HG02759 (cell line): Measurements from ENCODE around the gene IGLL5.
"Not testable (repeated sequence)": the region's sequence is repeated elsewhere in the genome, so short reads cannot be mapped to it uniquely, and the experiment has no call there.

Experiments used
- ATAC-seq: cut with Tn5 transposase; IDR thresholded peaks from one replicate; pipeline ENCODE4 v1.9.1; 2021; ENCODE audit warnings: mild to moderate bottlenecking, moderate library complexity; ENCODE audit not compliant: unreplicated experiment

IGLL5 gene

DNA sequence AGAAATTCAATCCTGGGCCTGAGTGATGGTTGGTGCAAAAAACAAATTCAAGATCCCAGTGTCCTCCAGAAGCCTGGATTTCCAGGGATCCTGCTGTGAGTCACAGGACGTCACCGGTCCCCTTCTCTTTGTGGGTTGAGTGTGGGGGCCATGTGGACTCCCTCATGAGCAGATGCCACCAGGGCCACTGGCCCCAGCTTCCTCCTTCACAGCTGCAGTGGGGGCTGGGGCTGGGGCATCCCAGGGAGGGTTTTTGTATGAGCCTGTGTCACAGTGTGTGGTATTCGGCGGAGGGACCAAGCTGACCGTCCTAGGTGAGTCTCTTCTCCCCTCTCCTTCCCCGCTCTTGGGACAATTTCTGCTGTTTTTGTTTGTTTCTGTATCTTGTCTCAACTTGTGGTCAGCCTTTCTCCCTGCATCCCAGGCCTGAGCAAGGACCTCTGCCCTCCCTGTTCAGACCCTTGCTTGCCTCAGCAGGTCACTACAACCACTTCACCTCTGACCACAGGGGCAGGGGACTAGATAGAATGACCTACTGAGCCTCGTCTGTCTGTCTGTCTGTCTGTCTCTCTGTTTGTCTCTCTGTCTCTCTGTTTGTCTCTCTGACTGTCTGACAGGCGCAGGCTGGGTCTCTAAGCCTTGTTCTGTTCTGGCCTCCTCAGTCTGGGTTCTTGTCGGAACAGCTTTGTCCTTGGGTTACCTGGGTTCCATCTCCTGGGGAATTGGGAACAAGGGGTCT lies 11.9 kb downstream of the IGLL5 start:
- not testable (repeated sequence) for ATAC-seq

DNA sequence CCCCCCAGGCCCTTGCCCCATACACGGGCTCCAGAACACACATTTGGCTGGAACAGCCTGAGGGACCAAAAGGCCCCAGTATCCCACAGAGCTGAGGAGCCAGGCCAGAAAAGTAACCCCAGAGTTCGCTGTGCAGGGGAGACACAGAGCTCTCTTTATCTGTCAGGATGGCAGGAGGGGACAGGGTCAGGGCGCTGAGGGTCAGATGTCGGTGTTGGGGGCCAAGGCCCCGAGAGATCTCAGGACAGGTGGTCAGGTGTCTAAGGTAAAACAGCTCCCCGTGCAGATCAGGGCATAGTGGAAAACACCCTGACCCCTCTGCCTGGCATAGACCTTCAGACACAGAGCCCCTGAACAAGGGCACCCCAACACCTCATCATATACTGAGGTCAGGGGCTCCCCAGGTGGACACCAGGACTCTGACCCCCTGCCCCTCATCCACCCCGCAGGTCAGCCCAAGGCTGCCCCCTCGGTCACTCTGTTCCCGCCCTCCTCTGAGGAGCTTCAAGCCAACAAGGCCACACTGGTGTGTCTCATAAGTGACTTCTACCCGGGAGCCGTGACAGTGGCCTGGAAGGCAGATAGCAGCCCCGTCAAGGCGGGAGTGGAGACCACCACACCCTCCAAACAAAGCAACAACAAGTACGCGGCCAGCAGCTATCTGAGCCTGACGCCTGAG lies 13.1 kb downstream of the IGLL5 start:
- not testable (repeated sequence) for ATAC-seq

DNA sequence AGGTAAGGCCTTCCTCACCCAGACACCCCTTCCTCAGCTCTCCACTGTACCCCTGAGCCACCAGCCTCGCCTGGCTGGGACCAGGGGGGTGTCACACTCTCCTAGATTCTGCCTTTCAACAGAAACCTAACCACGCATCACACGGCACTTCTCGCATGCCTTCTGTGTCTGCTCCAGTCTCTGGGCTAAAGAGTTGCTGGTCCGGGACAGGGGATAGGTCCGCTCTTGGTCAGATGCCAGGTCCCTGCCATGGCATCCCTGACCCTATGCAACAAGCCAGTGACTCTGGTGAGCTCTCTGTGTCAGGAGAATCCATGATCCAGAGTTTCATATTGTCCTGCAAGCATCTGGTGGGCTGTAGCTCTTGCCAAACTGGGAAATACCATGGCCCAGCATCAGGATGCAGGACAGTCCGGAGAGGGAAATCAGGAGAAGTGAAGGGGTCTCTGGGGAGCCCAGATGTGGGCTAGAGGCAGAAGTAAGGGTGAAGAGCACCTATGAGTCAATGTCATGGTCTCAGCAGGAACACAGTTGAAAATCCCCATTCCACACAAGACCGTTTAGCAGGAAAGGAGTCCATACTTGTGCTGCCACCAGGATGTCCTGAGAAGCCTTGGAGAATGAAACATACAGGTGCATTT lies 14.1 kb downstream of the IGLL5 start:
- ATAC-seq: no peak

DNA sequence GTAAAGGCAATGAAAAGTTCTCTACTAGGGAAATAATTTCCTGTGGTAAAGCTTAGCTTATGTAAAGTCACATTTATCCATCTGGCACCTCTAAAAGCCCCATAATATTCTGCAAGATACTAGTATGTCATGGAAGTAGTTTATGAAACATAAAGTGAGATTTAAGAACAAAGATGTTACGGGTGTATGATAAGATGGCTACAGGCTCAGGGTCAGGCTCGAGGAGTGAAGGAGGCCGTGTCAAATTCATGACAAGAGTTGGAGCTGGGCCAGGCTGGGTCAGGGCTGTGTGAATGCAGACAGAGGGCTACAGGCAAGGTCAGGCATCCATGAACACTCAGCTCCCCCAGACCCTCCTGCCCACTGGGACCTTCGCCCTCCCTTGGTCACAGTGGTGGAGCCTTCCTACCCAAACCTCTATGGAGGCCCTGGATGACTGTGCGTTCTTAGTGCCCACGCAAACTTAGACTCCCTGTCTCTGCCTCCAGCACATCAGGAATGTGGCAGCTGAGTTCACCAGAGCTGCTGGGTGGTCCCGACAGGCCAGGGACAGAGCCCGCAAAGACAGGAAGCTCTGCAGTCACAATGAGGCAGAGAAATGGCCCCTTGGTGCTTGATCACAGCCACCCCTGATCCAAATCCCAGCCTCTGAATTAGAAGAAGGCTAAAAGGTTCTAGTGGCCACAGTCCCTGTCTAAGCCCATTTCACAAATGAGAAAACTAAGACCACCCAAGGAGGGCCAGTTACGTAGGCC lies 14.8 kb downstream of the IGLL5 start:
- no peak for ATAC-seq

DNA sequence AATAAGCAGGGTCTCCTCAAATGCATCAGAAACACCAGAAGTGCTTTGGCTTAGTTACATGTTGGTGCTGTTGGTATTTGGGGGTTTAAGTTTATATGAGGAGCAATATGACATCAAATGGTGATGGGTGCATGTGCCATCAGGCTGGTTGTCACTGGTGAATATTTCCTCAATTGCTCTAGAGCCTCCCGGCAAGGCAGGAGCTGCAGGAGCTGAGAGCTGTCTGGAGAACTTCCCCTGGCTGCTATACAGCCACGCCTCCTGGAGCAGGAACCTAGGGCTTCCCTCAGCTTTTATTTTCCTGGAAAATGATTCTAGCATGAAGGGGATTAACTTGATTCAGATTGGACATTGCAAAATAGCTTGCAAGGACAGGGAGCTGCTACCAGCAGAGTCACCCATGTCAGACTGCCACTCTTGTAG lies 15.8 kb downstream of the IGLL5 start:
- ATAC-seq: no peak

DNA sequence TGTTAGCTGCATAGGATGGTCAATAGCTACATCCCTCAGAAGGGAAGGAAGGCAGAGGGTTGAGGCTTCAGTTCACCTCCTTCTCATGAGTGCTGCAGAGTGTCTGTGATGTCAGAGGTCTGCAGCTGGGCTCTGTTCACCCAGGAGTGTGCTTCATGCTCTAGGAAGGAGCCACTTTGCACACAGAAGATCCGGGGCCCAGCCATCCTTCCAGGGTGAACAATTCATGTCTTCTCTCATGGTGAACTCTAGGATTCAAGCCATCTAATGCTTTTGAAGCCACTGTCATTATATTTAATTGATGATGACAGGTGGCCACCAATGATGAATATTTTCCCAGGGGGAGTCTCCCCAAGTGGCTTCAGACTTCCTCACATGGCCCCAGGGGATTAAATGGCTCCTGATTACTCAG lies 16.2 kb downstream of the IGLL5 start:
- not testable (repeated sequence) for ATAC-seq

DNA sequence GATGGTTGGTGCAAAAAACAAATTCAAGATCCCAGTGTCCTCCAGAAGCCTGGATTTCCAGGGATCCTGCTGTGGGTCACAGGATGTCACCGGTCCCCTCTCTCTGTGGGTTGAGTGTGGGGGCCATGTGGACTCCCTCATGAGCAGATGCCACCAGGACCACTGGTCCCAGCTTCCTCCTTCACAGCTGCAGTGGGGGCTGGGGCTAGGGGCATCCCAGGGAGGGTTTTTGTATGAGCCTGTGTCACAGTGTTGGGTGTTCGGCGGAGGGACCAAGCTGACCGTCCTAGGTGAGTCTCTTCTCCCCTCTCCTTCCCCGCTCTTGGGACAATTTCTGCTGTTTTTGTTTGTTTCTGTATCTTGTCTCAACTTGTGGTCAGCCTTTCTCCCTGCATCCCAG lies 17.1 kb downstream of the IGLL5 start:
- ATAC-seq: not testable (repeated sequence)

DNA sequence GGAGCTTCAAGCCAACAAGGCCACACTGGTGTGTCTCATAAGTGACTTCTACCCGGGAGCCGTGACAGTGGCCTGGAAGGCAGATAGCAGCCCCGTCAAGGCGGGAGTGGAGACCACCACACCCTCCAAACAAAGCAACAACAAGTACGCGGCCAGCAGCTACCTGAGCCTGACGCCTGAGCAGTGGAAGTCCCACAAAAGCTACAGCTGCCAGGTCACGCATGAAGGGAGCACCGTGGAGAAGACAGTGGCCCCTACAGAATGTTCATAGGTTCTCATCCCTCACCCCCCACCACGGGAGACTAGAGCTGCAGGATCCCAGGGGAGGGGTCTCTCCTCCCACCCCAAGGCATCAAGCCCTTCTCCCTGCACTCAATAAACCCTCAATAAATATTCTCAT lies 18.8 kb downstream of the IGLL5 start:
- not testable (repeated sequence) for ATAC-seq

DNA sequence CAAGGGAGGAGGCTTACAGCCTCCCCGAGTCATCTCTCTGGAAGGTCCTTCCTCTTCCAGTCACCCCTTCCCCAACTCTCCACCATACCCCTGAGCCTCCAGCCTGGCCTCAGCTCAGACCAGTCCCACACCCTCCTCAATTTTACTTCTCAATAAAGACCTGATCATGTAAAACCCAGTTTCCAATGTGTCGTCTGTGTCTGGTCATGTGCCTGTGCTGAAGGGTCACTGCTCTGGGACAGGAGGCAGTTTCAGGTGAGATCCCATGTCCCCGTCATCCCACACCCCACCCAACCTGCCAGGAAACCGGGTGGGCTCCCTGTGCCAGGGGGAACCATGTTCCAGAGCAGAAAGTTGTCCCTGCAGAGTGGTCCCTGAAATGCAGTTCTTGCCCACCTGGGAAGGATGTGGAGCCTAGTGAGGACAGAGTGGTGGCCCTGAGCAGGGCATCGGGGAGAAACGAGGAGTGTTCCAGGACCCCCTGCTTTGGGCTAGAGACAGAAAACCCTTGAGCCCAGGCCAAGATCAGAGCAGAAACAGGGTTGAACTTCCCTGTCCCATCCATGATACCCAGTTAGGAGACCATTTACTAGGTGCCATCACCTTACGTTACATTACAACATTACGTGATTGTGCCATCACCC lies 19.4 kb downstream of the IGLL5 start:
- no peak for ATAC-seq

DNA sequence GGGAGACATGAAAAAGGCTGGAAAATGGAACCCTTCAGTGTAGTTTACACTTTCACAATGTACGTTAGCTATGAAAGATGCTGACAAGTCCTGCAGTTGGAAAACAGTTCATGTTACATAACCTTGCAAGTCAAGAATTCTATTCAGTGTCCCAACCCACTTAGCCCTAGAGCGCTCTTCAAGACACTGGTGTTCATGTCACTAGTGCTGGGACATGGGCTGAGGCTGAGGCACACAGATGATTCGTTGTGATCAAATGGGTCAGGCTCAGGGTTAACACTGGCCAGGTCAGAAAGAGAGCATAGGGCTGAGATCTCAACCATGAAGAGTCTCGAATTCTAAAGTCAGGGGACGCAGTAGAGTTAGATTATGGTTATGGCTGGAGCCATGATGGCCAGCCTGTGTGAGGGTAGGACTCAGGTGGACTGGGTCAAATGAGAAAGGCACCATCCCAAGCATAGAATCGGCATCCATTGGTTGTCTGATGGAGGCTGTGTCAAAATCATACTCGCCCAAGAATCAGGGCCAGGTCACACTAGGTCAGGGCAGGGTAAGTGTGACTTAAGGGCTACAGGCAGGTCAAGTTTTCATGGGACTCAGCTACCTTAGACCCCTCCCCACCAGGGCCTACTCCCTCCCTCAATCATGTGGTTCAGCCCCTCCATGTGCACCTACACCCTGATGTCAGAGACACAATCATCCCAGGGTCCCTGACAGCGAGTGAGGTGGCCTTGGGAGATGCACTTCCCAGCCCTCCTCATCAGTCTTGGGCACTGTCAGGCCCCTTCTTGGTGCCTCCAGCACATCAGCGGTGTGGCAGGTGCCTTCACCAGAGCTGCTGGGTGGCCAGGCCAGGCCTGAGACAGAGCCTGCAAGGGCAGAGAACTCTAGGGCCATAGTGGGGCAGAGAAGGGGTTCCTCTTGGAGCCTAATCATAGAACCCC lies 20.2 kb downstream of the IGLL5 start:
- ATAC-seq: no peak

DNA sequence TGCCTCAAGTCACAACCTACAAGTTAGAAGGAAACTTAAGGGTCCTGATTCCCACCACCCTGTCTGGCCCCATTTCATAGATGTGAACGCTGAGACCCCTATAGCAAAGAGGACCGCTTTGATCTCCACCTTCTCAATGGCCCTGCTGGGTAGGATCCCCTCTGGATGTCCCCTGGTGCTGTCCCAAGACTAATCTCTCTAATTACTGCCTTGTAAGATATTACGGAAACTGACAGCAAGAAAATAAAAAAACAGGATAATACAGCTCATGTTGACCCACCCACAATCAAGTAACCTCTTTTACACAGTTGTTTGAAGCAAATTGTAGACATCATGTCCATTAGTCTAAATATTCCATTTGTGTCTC lies 20.9 kb downstream of the IGLL5 start:
- no peak for ATAC-seq

DNA sequence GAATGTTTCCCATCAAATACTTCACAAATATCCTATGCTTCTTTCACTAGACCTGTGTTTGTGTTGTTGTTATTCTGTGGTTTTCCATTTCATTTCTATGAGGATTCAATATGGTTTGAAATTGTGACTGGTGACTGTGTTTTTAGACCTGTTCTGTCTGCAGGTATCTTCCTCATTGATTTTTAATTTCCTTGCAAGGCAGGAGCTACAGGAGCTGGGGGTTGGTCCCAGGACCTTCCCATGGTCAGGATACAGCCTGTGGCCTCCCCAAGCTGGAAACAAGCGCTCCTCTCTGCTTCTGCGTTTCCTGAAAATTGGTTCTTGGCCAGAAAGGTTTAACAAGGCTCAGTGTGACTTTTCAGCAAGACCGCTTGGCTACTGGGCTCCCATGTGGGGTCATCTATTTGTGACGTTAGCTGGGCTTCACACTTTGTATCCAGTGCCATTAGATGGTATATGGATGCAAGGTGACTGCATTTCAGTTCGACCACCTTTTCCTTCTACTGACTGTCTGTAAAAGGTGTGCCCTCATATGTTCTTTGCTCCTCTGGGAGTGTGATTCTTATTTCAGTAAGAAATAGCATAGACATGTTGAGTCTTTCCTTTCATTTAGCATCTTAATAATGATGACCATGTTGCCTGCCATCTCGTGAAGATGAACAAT lies 21.5 kb downstream of the IGLL5 start:
- ATAC-seq: no peak

DNA sequence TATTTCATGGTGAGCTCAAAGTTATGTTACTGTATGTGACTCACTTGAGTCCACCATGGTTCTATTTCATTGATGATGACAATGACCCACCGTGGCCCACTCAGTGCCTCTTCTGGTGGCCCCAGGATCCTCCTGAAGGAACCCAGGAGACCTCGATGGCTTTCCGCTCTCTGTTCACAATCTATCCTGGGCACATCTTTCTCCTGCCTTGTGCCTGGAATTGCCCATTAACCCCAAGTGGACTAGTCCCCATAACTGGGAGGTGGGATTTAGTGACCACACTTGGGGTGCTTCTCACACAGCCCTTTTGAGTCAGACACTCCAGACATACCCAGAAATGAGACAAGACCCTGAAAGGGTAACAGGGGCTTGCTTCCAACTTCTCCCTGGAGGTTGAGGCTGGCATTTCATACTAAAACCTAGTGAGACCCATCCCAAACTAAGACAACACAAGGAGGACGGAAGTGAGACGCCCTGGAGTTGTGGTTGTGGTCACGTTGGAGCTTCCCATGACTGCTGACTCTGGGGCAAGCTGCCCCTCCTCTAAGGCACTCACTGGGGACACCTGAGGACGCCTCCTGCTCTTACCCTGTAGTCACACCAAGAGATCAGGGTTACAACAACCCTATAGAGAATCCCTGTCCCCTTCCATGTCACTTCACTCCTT lies 22.1 kb downstream of the IGLL5 start:
- ATAC-seq: no peak

DNA sequence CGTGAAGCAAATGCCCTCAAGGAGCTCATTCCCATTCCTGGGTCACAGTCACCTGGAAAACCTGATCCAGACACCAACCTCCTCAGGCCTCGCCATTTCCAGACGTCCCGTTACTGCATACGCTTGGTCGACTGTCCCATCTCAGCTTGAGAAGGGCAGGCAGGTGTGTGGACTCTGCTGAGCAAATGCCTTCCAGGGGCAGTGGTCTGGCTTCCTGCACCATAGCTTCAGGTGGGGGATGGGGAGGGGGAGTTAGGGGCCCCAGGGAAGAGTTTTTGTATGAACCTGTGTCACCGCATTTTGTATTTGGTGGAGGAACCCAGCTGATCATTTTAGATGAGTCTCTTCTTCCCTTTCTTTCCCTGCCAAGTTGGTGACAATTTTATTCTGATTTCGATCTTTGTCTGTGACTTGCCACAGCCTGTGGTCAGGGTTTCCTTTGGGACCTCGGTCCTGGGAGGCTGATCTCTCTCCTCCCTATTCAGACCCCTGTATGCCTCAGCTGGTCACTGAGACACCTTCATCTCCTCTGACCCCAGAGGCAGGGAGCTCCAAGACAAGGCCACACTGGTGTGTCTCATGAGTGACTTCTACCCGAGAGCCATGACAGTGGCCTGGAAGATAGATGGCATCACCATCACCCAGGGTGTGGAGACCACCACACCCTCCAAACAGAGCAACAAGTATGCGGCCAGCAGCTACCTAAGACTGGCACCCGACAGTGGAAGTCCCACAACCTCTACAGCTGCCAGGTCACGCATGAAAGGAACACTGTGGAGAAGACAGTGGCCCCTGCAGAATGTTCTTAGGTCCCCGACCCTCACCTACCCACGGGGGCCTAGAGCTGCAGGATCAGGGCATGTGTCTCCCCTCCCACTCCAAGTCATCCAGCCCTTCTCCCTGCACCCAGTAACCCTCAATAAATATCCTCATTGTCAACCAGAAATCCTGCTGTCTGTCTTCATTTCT lies 22.9 kb downstream of the IGLL5 start:
- ATAC-seq: no peak

DNA sequence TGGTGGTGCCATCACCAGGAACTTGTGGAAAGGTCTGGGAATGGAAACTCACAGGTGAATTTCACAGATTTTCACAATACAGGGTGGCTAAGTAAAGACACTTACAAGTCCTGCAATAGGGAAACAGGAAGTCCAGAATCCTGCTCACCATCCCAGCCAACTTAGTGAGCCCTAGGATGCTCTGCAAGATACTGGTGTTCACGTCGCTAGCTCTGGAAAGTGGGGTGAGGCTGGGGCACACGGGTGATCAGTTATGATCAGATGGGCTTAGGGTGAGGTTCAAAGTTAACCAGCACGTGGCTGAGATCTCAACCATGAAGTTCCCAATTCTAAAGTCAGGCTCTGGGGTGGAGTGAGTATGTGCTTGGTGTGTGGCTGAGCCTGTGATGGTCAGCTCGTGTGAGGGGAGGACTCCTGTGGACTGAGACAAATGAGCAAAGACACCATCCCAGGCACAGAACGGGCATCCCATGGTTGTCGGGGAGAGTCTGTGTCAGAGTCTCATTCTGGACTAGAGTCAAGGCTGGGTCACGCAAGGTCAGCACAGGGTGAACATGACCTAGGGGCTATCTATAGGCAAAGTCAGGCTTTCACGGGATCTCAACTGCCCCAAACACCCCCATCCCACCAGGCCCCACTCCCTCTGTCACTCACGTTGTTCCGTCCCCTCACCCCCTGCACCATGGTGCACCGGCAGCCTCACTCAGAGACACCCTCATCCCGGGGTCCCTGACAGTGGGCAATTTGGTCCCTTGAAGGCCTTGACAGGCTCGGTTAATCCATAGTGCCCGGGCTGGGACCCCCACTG lies 23.9 kb downstream of the IGLL5 start:
- no peak for ATAC-seq

DNA sequence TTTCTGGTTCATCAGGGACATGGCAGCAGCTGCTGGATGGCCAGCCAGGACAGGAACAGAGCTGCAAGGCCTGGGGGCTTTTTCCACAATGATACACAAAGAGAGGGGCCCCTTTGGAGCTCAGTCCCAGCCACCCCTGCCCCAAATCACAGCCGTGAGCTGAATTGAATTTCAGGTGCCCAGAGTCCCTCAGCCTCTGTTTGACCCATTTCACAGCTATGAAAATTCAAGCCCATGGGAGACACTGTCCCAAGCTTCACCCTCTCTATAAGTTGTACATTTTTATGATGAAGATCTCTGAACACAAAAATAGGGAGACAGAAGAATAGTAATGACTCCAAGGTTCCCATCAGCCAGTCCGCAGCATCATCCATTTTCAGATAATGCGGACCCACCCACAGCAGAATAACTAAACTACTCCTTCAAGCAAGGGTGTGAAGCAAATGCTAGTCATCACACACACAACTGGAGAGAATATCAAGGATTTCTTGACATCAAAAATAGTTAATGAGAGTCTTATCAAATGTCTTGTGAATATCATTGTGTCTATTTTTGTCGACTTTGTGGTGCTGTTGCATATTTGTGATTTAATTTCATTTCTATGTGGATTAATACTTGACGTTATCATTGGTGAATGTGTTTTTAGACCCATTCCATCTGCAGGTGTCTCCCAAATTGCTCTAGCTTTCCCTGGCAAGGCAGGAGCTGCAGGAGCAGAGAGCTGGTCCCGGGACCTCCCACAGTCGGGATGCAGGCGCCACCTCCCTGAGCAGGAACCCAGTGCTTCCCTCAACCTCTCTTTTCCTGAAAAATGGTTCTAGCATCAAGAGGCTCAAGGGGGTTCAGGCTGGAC lies 24.7 kb downstream of the IGLL5 start:
- ATAC-seq: no peak
